ENCODE data around the gene HYDIN. TPM values are rescaled to one million over a fixed set of nuclear protein-coding genes. Genes with fewer than 3 reads are reported as not detected.

HYDIN gene
- total RNA-seq, 1 experiment from 2014 or later, result not detected

- ChIA-PET POLR2A (no interaction called here), RAD21 (ENCODE audit: low non-redundant PET in 1 of 2, low total read pairs in 2 of 2, uncharacterized antibody in 2 of 2, unreplicated experiment in 2 of 2) (no interaction called here), CTCF (no interaction called here)
- no TSS peak for BruUV-seq (replicated peaks)
- no peaks in the 10 kb centered on the region for H4K20me1 ChIP-seq (ENCODE audit: insufficient read depth)
- H3K4me1 ChIP-seq (ENCODE audit: control insufficient read depth in 1 of 2, insufficient read depth in 2 of 2, low read length in 2 of 2), result no peaks in the 10 kb centered on the region
- H3K9me2 ChIP-seq (ENCODE audit: insufficient read depth), result no peaks in the 10 kb centered on the region
- H3K27ac ChIP-seq (ENCODE audit: low read depth, low read length), result no peak overlapping the region
- no peak overlapping the region for H3K9ac ChIP-seq (ENCODE audit: low read length)
- TF ChIP-seq EZH2phosphoT487 (IDR thresholded peaks at IDR 0.05; ENCODE audit: borderline replicate concordance) (no peak), RAD21 (IDR thresholded peaks at IDR 0.05; ENCODE audit: low read depth) (no peak), SIN3A (IDR thresholded peaks at IDR 0.05; ENCODE audit: low read depth) (no peak), ZFX (IDR thresholded peaks at IDR 0.05) (no peak), SP1 (IDR thresholded peaks at IDR 0.05; ENCODE audit: low read depth) (no peak), ZNF274 (IDR thresholded peaks at IDR 0.05; ENCODE audit: low read depth, low read length) (no peak), YY1 (IDR thresholded peaks at IDR 0.05; ENCODE audit: extremely low read depth, insufficient replicate concordance, low read depth, low read length) (no peak), EZH2 (IDR thresholded peaks at IDR 0.05) (no peak), ATF3 (IDR thresholded peaks at IDR 0.05) (no peak), POLR2A (IDR thresholded peaks at IDR 0.05; ENCODE audit: borderline replicate concordance, extremely low read depth, insufficient read depth, insufficient read length) (no peak), CEBPB (IDR thresholded peaks at IDR 0.05; ENCODE audit: low read depth) (no peak), JUND (IDR thresholded peaks at IDR 0.05) (no peak), ELF1 (IDR thresholded peaks at IDR 0.05; ENCODE audit: borderline replicate concordance, low read depth) (no peak)
- TF ChIP-seq, protein P1, sequence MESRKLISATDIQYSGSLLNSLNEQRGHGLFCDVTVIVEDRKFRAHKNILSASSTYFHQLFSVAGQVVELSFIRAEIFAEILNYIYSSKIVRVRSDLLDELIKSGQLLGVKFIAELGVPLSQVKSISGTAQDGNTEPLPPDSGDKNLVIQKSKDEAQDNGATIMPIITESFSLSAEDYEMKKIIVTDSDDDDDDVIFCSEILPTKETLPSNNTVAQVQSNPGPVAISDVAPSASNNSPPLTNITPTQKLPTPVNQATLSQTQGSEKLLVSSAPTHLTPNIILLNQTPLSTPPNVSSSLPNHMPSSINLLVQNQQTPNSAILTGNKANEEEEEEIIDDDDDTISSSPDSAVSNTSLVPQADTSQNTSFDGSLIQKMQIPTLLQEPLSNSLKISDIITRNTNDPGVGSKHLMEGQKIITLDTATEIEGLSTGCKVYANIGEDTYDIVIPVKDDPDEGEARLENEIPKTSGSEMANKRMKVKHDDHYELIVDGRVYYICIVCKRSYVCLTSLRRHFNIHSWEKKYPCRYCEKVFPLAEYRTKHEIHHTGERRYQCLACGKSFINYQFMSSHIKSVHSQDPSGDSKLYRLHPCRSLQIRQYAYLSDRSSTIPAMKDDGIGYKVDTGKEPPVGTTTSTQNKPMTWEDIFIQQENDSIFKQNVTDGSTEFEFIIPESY (IDR thresholded peaks at IDR 0.05; ENCODE audit: extremely low read depth, insufficient replicate concordance, low read length), result no peak
- TF ChIP-seq, protein P2, sequence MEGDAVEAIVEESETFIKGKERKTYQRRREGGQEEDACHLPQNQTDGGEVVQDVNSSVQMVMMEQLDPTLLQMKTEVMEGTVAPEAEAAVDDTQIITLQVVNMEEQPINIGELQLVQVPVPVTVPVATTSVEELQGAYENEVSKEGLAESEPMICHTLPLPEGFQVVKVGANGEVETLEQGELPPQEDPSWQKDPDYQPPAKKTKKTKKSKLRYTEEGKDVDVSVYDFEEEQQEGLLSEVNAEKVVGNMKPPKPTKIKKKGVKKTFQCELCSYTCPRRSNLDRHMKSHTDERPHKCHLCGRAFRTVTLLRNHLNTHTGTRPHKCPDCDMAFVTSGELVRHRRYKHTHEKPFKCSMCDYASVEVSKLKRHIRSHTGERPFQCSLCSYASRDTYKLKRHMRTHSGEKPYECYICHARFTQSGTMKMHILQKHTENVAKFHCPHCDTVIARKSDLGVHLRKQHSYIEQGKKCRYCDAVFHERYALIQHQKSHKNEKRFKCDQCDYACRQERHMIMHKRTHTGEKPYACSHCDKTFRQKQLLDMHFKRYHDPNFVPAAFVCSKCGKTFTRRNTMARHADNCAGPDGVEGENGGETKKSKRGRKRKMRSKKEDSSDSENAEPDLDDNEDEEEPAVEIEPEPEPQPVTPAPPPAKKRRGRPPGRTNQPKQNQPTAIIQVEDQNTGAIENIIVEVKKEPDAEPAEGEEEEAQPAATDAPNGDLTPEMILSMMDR (IDR thresholded peaks at IDR 0.05 in 2 of 3, conservative IDR thresholded peaks at IDR 0.05 in 1 of 3; ENCODE audit: borderline replicate concordance in 1 of 3, insufficient read depth in 1 of 3, low read depth in 2 of 3, low read length in 2 of 3), result no peak
- no peak overlapping the region for H3K4me2 ChIP-seq (ENCODE audit: low read length)
- peaks cover 4% of the 10 kb centered on the region in 2 experiments; a peak in 2 of 4 replicates for H3K9me3 ChIP-seq (ENCODE audit: control insufficient read depth in 1 of 2, insufficient read depth in 1 of 2, low read depth in 1 of 2, low read length in 2 of 2)
- H3K27me3 ChIP-seq (ENCODE audit: insufficient read depth, low read length), result peaks cover 14% of the 10 kb centered on the region; the same call in 1 of the 2 replicates
- H2AFZ ChIP-seq (ENCODE audit: low read depth, low read length, poor library complexity, severe bottlenecking), result no peak overlapping the region
- no peaks in the 10 kb centered on the region for H3K36me3 ChIP-seq (ENCODE audit: control insufficient read depth in 1 of 2, insufficient read depth in 2 of 2, low read length in 2 of 2)
- DNase-seq (ENCODE audit: low read depth, low spot score) (no peak), ATAC-seq (no peak)
- no peaks in the 10 kb centered on the region for H3K79me2 ChIP-seq (ENCODE audit: insufficient read depth, low read length)
- intact Hi-C loops (cut with micrococcal nuclease), result no loop called here
- H3K4me3 ChIP-seq (replicated peaks in 1 of 2; ENCODE audit: low read depth in 1 of 2, low read length in 2 of 2), result no peak overlapping the region
Measured at GRCh38 chr16:71201556-71201955, 29.0 kb downstream of the HYDIN start.
